Measurements from ENCODE around the gene NEK7.
"Not testable (repeated sequence)": the region's sequence is repeated elsewhere in the genome, so short reads cannot be mapped to it uniquely, and the experiment has no call there.

NEK7 gene

DNA sequence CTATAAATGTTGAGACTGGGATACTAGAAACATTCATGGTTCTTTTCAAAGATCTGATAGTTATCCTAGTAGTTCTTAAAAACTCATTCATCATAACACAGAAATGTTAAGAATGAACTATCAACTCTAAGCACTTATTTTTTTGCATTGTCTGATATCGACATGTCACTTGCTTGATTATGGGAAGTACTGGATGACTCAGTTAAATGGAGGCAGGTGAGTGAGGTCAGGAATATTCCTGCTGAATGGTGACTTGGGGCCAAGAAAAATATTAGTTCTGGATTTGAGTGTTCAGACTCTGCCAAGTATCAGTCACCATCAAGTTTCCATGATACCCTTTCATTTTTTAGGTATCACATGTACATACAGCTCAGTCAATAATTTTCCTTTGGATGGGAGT is 63.6 kb downstream of the NEK7 start:
- Histone ChIP-seq H3K4me3 (ENCODE audit: low read length) (no peak overlapping the region), H3K27ac (ENCODE audit: low read length) (no peak overlapping the region), H3K4me1 (ENCODE audit: low read length) (no peaks in the 10 kb centered on the region), H3K36me3 (replicated peaks; ENCODE audit: low read depth, low read length) (no peaks in the 10 kb centered on the region), H3K9ac (ENCODE audit: low read length) (no peak overlapping the region), H3K27me3 (ENCODE audit: low read depth, low read length) (no peaks in the 10 kb centered on the region), H3K4me2 (ENCODE audit: low read length) (no peak overlapping the region), H3K79me2 (ENCODE audit: low read length) (no peaks in the 10 kb centered on the region), H3K9me3 (ENCODE audit: insufficient read depth, low read length) (0 out of 2 replicates have a peak, but pooled peaks cover 3% of the 10 kb centered on the region), H4K20me1 (ENCODE audit: insufficient read depth, low read length) (no peaks in the 10 kb centered on the region), H2AFZ (ENCODE audit: low read depth, low read length) (no peak overlapping the region)
- no peak for TF ChIP-seq EZH2phosphoT487 (IDR thresholded peaks at IDR 0.05; ENCODE audit: low read depth)
- TF ChIP-seq, protein P1, sequence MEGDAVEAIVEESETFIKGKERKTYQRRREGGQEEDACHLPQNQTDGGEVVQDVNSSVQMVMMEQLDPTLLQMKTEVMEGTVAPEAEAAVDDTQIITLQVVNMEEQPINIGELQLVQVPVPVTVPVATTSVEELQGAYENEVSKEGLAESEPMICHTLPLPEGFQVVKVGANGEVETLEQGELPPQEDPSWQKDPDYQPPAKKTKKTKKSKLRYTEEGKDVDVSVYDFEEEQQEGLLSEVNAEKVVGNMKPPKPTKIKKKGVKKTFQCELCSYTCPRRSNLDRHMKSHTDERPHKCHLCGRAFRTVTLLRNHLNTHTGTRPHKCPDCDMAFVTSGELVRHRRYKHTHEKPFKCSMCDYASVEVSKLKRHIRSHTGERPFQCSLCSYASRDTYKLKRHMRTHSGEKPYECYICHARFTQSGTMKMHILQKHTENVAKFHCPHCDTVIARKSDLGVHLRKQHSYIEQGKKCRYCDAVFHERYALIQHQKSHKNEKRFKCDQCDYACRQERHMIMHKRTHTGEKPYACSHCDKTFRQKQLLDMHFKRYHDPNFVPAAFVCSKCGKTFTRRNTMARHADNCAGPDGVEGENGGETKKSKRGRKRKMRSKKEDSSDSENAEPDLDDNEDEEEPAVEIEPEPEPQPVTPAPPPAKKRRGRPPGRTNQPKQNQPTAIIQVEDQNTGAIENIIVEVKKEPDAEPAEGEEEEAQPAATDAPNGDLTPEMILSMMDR (IDR thresholded peaks at IDR 0.05; ENCODE audit: low read depth, low read length) = no peak

DNA sequence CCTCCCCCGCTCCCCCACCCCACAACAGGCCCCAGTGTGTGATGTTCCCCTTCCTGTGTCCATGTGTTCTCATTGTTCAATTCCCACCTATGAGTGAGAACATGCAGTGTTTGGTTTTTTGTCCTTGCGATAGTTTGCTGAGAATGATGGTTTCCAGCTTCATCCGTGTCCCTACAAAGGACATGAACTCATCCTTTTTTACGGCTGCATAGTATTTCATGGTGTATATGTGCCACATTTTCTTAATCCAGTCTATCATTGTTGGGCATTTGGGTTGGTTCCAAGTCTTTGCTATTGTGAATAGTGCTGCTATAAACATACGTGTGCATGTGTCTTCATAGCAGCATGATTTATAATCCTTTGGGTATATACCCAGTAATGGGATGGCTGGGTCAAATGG is 70.2 kb downstream of the NEK7 start:
- H3K36me3 ChIP-seq (replicated peaks; ENCODE audit: low read depth, low read length); H4K20me1 ChIP-seq (ENCODE audit: insufficient read depth, low read length); H3K9me3 ChIP-seq (ENCODE audit: insufficient read depth, low read length); H3K79me2 ChIP-seq (ENCODE audit: low read length); H3K27ac ChIP-seq (ENCODE audit: low read length); H3K27me3 ChIP-seq (ENCODE audit: low read depth, low read length); H3K4me1 ChIP-seq (ENCODE audit: low read length); H3K9ac ChIP-seq (ENCODE audit: low read length); H3K4me3 ChIP-seq (ENCODE audit: low read length); H3K4me2 ChIP-seq (ENCODE audit: low read length); H2AFZ ChIP-seq (ENCODE audit: low read depth, low read length): not testable (repeated sequence)

DNA sequence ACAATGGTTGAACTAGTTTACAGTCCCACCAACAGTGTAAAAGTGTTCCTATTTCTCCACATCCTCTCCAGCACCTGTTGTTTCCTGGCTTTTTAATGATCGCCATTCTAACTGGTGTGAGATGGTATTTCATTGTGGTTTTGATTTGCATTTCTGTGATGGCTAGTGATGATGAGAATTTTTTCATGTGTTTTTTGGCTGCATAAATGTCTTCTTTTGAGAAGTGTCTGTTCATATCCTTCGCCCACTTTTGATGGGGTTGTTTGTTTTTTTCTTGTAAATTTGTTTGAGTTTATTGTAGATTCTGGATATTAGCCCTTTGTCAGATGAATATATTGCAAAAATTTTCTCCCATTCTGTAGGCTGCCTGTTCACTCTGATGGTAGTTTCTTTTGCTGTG is 70.7 kb downstream of the NEK7 start:
- not testable (repeated sequence) for H3K9me3 ChIP-seq (ENCODE audit: insufficient read depth, low read length); H3K27ac ChIP-seq (ENCODE audit: low read length); H3K4me1 ChIP-seq (ENCODE audit: low read length); H4K20me1 ChIP-seq (ENCODE audit: insufficient read depth, low read length); H3K79me2 ChIP-seq (ENCODE audit: low read length); H3K27me3 ChIP-seq (ENCODE audit: low read depth, low read length); H3K4me2 ChIP-seq (ENCODE audit: low read length); H3K36me3 ChIP-seq (replicated peaks; ENCODE audit: low read depth, low read length); H3K9ac ChIP-seq (ENCODE audit: low read length); H3K4me3 ChIP-seq (ENCODE audit: low read length); H2AFZ ChIP-seq (ENCODE audit: low read depth, low read length)

DNA sequence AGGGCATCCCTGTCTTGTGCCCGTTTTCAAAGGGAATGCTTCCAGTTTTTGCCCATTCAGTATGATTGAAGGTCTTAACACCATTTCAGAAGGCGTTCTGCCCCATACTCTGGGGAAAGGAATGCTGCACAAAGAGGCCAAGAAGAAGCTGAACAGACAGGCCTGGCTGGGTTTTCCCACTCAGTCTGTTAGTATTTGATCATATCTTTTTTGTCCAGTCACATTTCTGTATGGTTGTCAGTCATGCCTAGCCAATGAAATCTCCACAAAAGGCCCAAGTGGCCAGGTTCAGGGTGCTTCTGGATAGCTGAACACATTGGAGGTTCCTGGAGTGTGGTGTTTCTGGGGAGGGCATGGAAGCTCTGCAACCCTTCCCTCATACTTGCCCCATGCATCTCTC is 72.1 kb downstream of the NEK7 start:
- TF ChIP-seq, protein P1 (IDR thresholded peaks at IDR 0.05; ENCODE audit: low read depth, low read length) = no peak
- no peak for TF ChIP-seq EZH2phosphoT487 (IDR thresholded peaks at IDR 0.05; ENCODE audit: low read depth)

DNA sequence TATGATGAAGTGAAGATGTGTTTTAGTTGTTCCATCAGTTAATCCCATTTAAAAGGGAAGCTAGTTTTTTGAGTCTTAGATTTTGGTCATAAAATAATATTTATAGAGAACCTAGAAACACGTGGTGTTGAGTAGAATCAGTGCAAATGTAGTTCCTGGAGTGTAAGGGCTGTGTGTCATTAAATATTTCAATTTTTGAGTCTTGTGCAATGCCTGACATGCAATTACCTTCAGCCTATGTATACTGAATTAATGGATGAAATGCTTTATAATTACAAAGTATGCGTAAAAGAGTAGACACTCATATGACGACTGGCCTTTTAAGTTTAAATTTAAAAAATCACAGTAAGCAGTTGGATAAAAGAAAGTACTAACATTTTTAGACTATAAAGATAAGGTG is 75.0 kb downstream of the NEK7 start:
- H4K20me1 ChIP-seq (ENCODE audit: insufficient read depth, low read length) = 0 out of 2 replicates have a peak, but pooled peaks cover 2% of the 10 kb centered on the region
- H3K27me3 ChIP-seq (ENCODE audit: low read depth, low read length) = no peaks in the 10 kb centered on the region
- no peak overlapping the region for H3K4me3 ChIP-seq (ENCODE audit: low read length)
- H3K27ac ChIP-seq (ENCODE audit: low read length) = no peak overlapping the region
- H3K79me2 ChIP-seq (ENCODE audit: low read length) = no peaks in the 10 kb centered on the region
- TF ChIP-seq EZH2phosphoT487 (IDR thresholded peaks at IDR 0.05; ENCODE audit: low read depth) = no peak
- TF ChIP-seq, protein P1 (IDR thresholded peaks at IDR 0.05; ENCODE audit: low read depth, low read length) = no peak
- no peak overlapping the region for H2AFZ ChIP-seq (ENCODE audit: low read depth, low read length)
- H3K4me1 ChIP-seq (ENCODE audit: low read length) = no peaks in the 10 kb centered on the region
- peaks cover 4% of the 10 kb centered on the region for H3K36me3 ChIP-seq (replicated peaks; ENCODE audit: low read depth, low read length)
- H3K4me2 ChIP-seq (ENCODE audit: low read length) = no peak overlapping the region
- no peak overlapping the region for H3K9ac ChIP-seq (ENCODE audit: low read length)
- H3K9me3 ChIP-seq (ENCODE audit: insufficient read depth, low read length) = no peaks in the 10 kb centered on the region

More for the DNA sequence above, 72.1 kb downstream of the NEK7 start:
- no peak overlapping the region for H3K4me3 ChIP-seq (ENCODE audit: low read length)
- H2AFZ ChIP-seq (ENCODE audit: low read depth, low read length) = no peak overlapping the region
- H3K9ac ChIP-seq (ENCODE audit: low read length) = no peak overlapping the region
- no peaks in the 10 kb centered on the region for H3K4me1 ChIP-seq (ENCODE audit: low read length)
- no peak overlapping the region for H3K4me2 ChIP-seq (ENCODE audit: low read length)
- no peaks in the 10 kb centered on the region for H3K36me3 ChIP-seq (replicated peaks; ENCODE audit: low read depth, low read length)
- H3K27me3 ChIP-seq (ENCODE audit: low read depth, low read length) = no peaks in the 10 kb centered on the region
- H3K79me2 ChIP-seq (ENCODE audit: low read length) = no peaks in the 10 kb centered on the region
- no peak overlapping the region for H3K27ac ChIP-seq (ENCODE audit: low read length)
- H3K9me3 ChIP-seq (ENCODE audit: insufficient read depth, low read length) = no peaks in the 10 kb centered on the region
- 0 out of 2 replicates have a peak, but pooled peaks cover 2% of the 10 kb centered on the region for H4K20me1 ChIP-seq (ENCODE audit: insufficient read depth, low read length)

All from OCI-LY3 (cell line).